DND-41 (cell line): ENCODE results near the gene GPRC5B.

ENCODE experiments used
- ATAC-seq: fragments of 200-7000 bp; cut with Tn5 transposase; 3 replicates; pipeline ENCODE4 v1.9.1; 2021; ENCODE audit warnings: low read depth; ENCODE audit not compliant: insufficient read depth
- DNase-seq: peaks from one replicate; pipeline ENCODE4 v3.0.0-alpha.2; 2020
- H2AFZ ChIP-seq: 2 replicates; pipeline ENCODE4 v1.6.0; 2012; ENCODE audit warnings: low read depth, low read length
- H3K27ac ChIP-seq: 2 replicates; pipeline ENCODE4 v1.5.1; 2012; ENCODE audit warnings: low read length, inconsistent platforms
- H3K27me3 ChIP-seq: fragments of 200-600 bp; sonication (generic); 2 replicates; pipeline ENCODE4 v1.6.0; 2012; ENCODE audit warnings: low read length, mild to moderate bottlenecking, inconsistent platforms; ENCODE audit not compliant: insufficient read depth, poor library complexity
- H3K36me3 ChIP-seq: 2 replicates; pipeline ENCODE4 v1.5.1; 2012; ENCODE audit warnings: low read length, inconsistent platforms; ENCODE audit not compliant: insufficient read depth
- H3K4me1 ChIP-seq: 2 replicates; pipeline ENCODE4 v1.5.1; 2012; ENCODE audit warnings: mild to moderate bottlenecking, low read length; ENCODE audit not compliant: insufficient read depth
- H3K4me2 ChIP-seq: 2 replicates; pipeline ENCODE4 v1.6.0; 2012; ENCODE audit warnings: mild to moderate bottlenecking, moderate library complexity, low read length, inconsistent platforms; ENCODE audit not compliant: insufficient read depth
- H3K4me3 ChIP-seq, 2 experiments: fragments of 200-600 bp in 1 of 2; shearing (Covaris generic) in 1 of 2; 2 replicates each; pipeline ENCODE4 v1.5.1; 2012 to 2016; ENCODE audit warnings: inconsistent platforms in 2 of 2, low read length in 2 of 2, mild to moderate bottlenecking in 2 of 2, low read depth in 1 of 2, moderate library complexity in 1 of 2
- H3K79me2 ChIP-seq: 2 replicates; pipeline ENCODE4 v1.6.0; 2012; ENCODE audit warnings: low read length, inconsistent platforms; ENCODE audit not compliant: insufficient read depth
- H3K9ac ChIP-seq: 2 replicates; pipeline ENCODE4 v1.6.0; 2012; ENCODE audit warnings: low read depth, mild to moderate bottlenecking, inconsistent platforms, low read length, moderate library complexity
- H3K9me3 ChIP-seq: 2 replicates; pipeline ENCODE4 v1.5.1; 2012; ENCODE audit warnings: low read length, moderate library complexity, mild to moderate bottlenecking, inconsistent platforms; ENCODE audit not compliant: insufficient read depth, severe bottlenecking
- H4K20me1 ChIP-seq: 2 replicates; pipeline ENCODE4 v1.6.0; 2012; ENCODE audit warnings: low read length; ENCODE audit not compliant: insufficient read depth
- EZH2 ChIP-seq: IDR thresholded peaks from 3 replicates; pipeline ENCODE4 v1.6.1; 2012; ENCODE audit warnings: borderline replicate concordance, low read depth, mild to moderate bottlenecking, moderate library complexity, low read length, inconsistent platforms; ENCODE audit not compliant: severe bottlenecking
- TF ChIP-seq, protein P1 (sequence below): IDR thresholded peaks from 2 replicates; pipeline ENCODE4 v1.5.1; 2012; ENCODE audit warnings: borderline replicate concordance, low read length, moderate library complexity, mild to moderate bottlenecking; ENCODE audit not compliant: poor library complexity, severe bottlenecking; ENCODE audit errors: extremely low read depth

GPRC5B gene

DNA sequence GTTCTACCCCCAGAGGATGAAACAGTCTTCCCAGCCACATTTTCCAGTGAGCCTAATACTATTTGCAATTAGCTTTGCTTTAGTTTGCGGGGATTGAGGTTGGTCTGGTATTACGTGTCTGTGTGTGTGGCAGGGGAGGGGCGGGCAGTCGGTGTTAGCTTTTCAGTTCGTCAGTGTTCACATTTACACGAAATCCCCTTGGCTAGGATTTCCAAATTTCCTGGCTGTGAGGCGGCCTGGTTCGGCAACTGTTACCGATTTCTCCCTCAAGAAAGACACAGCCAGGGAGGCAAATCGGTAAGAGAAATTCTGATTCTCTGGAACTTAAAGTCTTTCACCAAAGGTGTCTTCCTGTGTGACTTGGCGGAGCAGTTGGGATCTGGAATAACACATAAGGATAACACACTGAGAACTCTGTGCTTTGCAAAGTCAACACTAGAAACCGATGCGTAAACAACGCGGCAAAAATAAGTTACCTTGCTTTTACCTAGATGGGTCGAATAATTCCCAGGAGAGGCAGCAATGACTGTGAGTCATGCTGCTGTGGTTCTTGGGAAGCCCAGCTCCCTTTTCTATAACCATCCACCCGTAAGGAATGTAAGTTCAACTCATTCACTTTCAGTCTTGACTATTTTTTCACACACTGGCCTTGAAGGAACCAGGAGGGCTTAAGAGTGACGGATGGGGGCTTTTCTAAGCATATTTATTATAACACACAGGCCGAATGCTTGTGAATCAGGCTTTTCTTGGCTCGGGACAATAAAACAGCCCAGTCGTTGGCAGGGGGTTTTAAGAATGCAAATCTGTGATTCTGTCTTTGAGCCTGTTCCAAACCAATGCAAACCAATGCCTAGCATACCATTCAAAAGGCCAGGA is 24.2 kb downstream of the GPRC5B start:
- no peaks in the 10 kb centered on the region for H3K79me2 ChIP-seq
- no peak for ATAC-seq
- no peaks in the 10 kb centered on the region for H3K9me3 ChIP-seq
- TF ChIP-seq, protein P1, sequence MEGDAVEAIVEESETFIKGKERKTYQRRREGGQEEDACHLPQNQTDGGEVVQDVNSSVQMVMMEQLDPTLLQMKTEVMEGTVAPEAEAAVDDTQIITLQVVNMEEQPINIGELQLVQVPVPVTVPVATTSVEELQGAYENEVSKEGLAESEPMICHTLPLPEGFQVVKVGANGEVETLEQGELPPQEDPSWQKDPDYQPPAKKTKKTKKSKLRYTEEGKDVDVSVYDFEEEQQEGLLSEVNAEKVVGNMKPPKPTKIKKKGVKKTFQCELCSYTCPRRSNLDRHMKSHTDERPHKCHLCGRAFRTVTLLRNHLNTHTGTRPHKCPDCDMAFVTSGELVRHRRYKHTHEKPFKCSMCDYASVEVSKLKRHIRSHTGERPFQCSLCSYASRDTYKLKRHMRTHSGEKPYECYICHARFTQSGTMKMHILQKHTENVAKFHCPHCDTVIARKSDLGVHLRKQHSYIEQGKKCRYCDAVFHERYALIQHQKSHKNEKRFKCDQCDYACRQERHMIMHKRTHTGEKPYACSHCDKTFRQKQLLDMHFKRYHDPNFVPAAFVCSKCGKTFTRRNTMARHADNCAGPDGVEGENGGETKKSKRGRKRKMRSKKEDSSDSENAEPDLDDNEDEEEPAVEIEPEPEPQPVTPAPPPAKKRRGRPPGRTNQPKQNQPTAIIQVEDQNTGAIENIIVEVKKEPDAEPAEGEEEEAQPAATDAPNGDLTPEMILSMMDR, result no peak
- TF ChIP-seq EZH2, result no peak
- H3K36me3 ChIP-seq, result no peaks in the 10 kb centered on the region
- H3K4me1 ChIP-seq, result no peaks in the 10 kb centered on the region
- H2AFZ ChIP-seq, result no peak overlapping the region
- H3K27me3 ChIP-seq, result no peaks in the 10 kb centered on the region
- H4K20me1 ChIP-seq, result no peaks in the 10 kb centered on the region
- H3K27ac ChIP-seq, result no peak overlapping the region
- no peak overlapping the region for H3K4me3 ChIP-seq
- no peak for DNase-seq
- no peak overlapping the region for H3K4me2 ChIP-seq
- no peak overlapping the region for H3K9ac ChIP-seq

GRCh38 chr16:19859603-19860002 is 25.0 kb downstream of the GPRC5B start:
- Histone ChIP-seq H3K36me3 (no peaks in the 10 kb centered on the region), H3K79me2 (no peaks in the 10 kb centered on the region), H3K27ac (no peak overlapping the region), H3K4me1 (no peaks in the 10 kb centered on the region), H3K4me3 (no peak overlapping the region), H3K27me3 (no peaks in the 10 kb centered on the region), H4K20me1 (no peaks in the 10 kb centered on the region), H3K4me2 (no peak overlapping the region), H3K9ac (no peak overlapping the region), H2AFZ (no peak overlapping the region), H3K9me3 (no peaks in the 10 kb centered on the region)
- no peak for DNase-seq
- ATAC-seq, result no peak
- TF ChIP-seq EZH2, result no peak
- TF ChIP-seq, protein P1, result no peak

GRCh38 chr16:19859166-19859565 is 25.5 kb downstream of the GPRC5B start:
- TF ChIP-seq, protein P1, result no peak
- TF ChIP-seq EZH2, result no peak
- no peak overlapping the region for H3K27ac ChIP-seq
- H3K27me3 ChIP-seq, result no peaks in the 10 kb centered on the region
- no peak overlapping the region for H2AFZ ChIP-seq
- no peak for DNase-seq
- no peaks in the 10 kb centered on the region for H3K79me2 ChIP-seq
- no peak overlapping the region for H3K4me3 ChIP-seq
- H3K4me1 ChIP-seq, result no peaks in the 10 kb centered on the region
- ATAC-seq, result no peak
- H3K4me2 ChIP-seq, result no peak overlapping the region
- no peaks in the 10 kb centered on the region for H3K9me3 ChIP-seq
- H3K36me3 ChIP-seq, result no peaks in the 10 kb centered on the region
- H4K20me1 ChIP-seq, result no peaks in the 10 kb centered on the region
- H3K9ac ChIP-seq, result no peak overlapping the region
